HepG2 (cell line): ENCODE data around the gene NKX1-1. TPM values are rescaled to one million over a fixed set of nuclear protein-coding genes. Genes with fewer than 3 reads are reported as not detected.
A peak's percentile ranks its signal among the peaks of the same experiment; 100 is the strongest.

ENCODE experiments used
- ETV6 ChIP-seq: sonication (generic); formaldehyde crosslinking; conservative IDR thresholded peaks from 2 replicates; pipeline ENCODE4 v1.4.0; 2020; ENCODE audit warnings: missing genetic modification reagents
- KDM4B ChIP-seq: sonication (generic); formaldehyde crosslinking; IDR thresholded peaks from 2 replicates; pipeline ENCODE4 v1.4.0; 2020; ENCODE audit warnings: missing genetic modification reagents
- NFE2 ChIP-seq: sonication (generic); formaldehyde crosslinking; IDR thresholded peaks from 2 replicates; pipeline ENCODE4 v1.4.0; 2020; ENCODE audit warnings: missing genetic modification reagents
- NFKB2 ChIP-seq: sonication (generic); formaldehyde crosslinking; IDR thresholded peaks from 2 replicates; pipeline ENCODE4 v1.4.0; 2020; ENCODE audit warnings: missing genetic modification reagents, borderline replicate concordance
- NPAS2 ChIP-seq: sonication (generic); formaldehyde crosslinking; IDR thresholded peaks from 2 replicates; pipeline ENCODE4 v1.8.0; 2022; ENCODE audit warnings: mild to moderate bottlenecking, missing genetic modification reagents, borderline replicate concordance
- RARG ChIP-seq: sonication (generic); formaldehyde crosslinking; IDR thresholded peaks from 2 replicates; pipeline ENCODE4 v1.4.0; 2020; ENCODE audit warnings: low read depth, mild to moderate bottlenecking, missing genetic modification reagents
- RBM39 ChIP-seq: fragments of 200-400 bp; formaldehyde crosslinking; IDR thresholded peaks from one replicate; pipeline ENCODE4 v1.6.1; 2018; ENCODE audit warnings: antibody characterized with exemption, mild to moderate bottlenecking, low read depth, low read length; ENCODE audit not compliant: poor library complexity, severe bottlenecking
- SIX1 ChIP-seq: sonication (generic); formaldehyde crosslinking; IDR thresholded peaks from 2 replicates; pipeline ENCODE4 v1.4.0; 2020; ENCODE audit warnings: missing genetic modification reagents, borderline replicate concordance
- TOPORS ChIP-seq: sonication (generic); formaldehyde crosslinking; IDR thresholded peaks from 2 replicates; pipeline ENCODE4 v1.8.0; 2023; ENCODE audit warnings: mild to moderate bottlenecking, missing genetic modification reagents
- ZBTB20 ChIP-seq: sonication (generic); formaldehyde crosslinking; IDR thresholded peaks from 2 replicates; pipeline ENCODE4 v1.8.1; 2023; ENCODE audit warnings: missing genetic modification reagents, low read depth, mild to moderate bottlenecking, borderline replicate concordance
- ZBTB38 ChIP-seq: sonication (generic); formaldehyde crosslinking; IDR thresholded peaks from 2 replicates; pipeline ENCODE4 v1.5.1; 2020; ENCODE audit warnings: mild to moderate bottlenecking, missing genetic modification reagents
- ZC3H13 ChIP-seq: sonication (generic); formaldehyde crosslinking; IDR thresholded peaks from 2 replicates; pipeline ENCODE4 v1.8.1; 2023; ENCODE audit warnings: mild to moderate bottlenecking, missing genetic modification reagents, moderate library complexity
- ZNF354B ChIP-seq: sonication (generic); formaldehyde crosslinking; IDR thresholded peaks from 2 replicates; pipeline ENCODE4 v1.8.0; 2022; ENCODE audit warnings: mild to moderate bottlenecking, missing genetic modification reagents
- ZNF451 ChIP-seq: sonication (generic); formaldehyde crosslinking; IDR thresholded peaks from 2 replicates; pipeline ENCODE4 v1.5.0; 2020; ENCODE audit warnings: mild to moderate bottlenecking, missing genetic modification reagents
- ZNF501 ChIP-seq: sonication (generic); formaldehyde crosslinking; IDR thresholded peaks from 2 replicates; pipeline ENCODE4 v1.5.1; 2020; ENCODE audit warnings: mild to moderate bottlenecking, moderate library complexity, missing genetic modification reagents
- polyA plus RNA-seq, 8 experiments: library from polyadenylated mRNA; depleted of rRNA in 3 of 8; stranded (reverse) in 7 of 8; unstranded in 1 of 8; fragments of >200 nt; fragmentation: Illumina TruSeq in 4 of 8; extraction: Trizol in 4 of 8; gene quantifications; 2 replicates each; pipeline versions ENCODE4 v1.2.1 to v1.2.3, GENCODE V29; 2011 to 2016; ENCODE audit warnings: low read depth in 4 of 8, missing spikeins in 1 of 8, mixed read lengths in 1 of 8; ENCODE audit not compliant: insufficient read depth in 1 of 8
- total RNA-seq, 5 experiments: library from RNA; depleted of rRNA; stranded (reverse); fragments of >200 nt; fragmentation: Illumina TruSeq; extraction: Trizol; gene quantifications; 2 replicates each; pipeline ENCODE4 v1.2.3, GENCODE V29; 2016; ENCODE audit warnings: low read depth in 1 of 5
- TF ChIP-seq, protein P1 (sequence below): sonication (generic); formaldehyde crosslinking; IDR thresholded peaks from 2 replicates; pipeline ENCODE4 v1.8.1; 2023; ENCODE audit warnings: mild to moderate bottlenecking, missing genetic modification reagents
- TF ChIP-seq, protein P2 (sequence below): sonication (generic); formaldehyde crosslinking; IDR thresholded peaks from 2 replicates; pipeline ENCODE4 v1.5.0; 2020; ENCODE audit warnings: mild to moderate bottlenecking, missing genetic modification reagents
- TF ChIP-seq, protein P3 (sequence below): sonication (generic); formaldehyde crosslinking; IDR thresholded peaks from 2 replicates; pipeline ENCODE4 v1.8.0; 2022; ENCODE audit warnings: missing genetic modification reagents, mild to moderate bottlenecking, moderate library complexity, borderline replicate concordance
- TF ChIP-seq, protein P4 (sequence below): sonication (generic); formaldehyde crosslinking; IDR thresholded peaks from 2 replicates; pipeline ENCODE4 v1.4.0; 2020; ENCODE audit warnings: mild to moderate bottlenecking, missing genetic modification reagents
- TF ChIP-seq, protein P5 (sequence below): IDR thresholded peaks from 2 replicates; pipeline ENCODE4 v1.6.1; 2016; ENCODE audit warnings: control low read depth

NKX1-1 gene
- total and polyA plus RNA-seq, 2 of the 13 experiments (the other 11 are each of a cell fraction or from before 2014, with no cell fraction given), result not detected

DNA sequence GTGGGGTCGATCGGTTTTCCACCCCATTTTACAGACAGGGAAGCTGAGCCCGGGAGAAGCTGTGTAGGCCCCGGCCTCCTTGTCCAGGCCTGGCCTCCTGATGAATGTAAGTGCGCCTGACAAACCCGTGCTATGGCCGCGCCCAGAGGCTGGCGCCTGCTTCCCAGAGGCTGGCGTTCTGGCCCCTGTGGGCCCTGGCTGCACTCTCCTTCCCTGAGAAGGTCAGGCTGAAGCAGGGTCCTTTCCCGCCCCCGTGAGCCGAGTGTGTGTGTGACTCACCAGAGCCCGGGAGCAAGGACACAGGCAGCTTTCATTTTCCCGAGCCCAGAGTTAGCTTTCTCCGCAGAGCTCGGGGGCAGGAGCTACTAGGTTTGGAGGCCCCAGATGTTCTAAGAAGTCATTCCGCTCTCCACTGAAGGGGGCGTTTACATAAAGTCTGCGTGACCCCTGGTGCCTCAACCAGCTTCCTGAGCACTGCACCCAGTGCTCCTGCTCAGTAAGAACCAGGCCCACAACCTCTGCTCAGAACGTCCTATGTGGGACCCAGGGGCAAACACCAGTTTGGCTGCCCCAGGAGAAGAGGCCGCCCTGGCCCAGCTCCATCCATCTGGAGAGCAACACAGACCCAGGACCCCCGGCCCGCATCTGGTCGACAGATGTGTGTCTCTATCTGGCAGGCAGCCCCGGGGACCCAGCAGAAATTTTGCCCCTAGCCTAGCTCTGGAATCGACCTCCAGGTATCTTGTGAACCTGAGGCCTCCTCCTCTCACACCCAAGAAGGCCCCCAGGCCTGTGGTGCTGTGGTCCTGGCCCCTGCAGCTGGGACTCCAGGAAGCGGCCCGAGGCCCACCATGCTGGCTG is 45.6 kb downstream of the NKX1-1 start (continued):
- TF ChIP-seq, protein P1, sequence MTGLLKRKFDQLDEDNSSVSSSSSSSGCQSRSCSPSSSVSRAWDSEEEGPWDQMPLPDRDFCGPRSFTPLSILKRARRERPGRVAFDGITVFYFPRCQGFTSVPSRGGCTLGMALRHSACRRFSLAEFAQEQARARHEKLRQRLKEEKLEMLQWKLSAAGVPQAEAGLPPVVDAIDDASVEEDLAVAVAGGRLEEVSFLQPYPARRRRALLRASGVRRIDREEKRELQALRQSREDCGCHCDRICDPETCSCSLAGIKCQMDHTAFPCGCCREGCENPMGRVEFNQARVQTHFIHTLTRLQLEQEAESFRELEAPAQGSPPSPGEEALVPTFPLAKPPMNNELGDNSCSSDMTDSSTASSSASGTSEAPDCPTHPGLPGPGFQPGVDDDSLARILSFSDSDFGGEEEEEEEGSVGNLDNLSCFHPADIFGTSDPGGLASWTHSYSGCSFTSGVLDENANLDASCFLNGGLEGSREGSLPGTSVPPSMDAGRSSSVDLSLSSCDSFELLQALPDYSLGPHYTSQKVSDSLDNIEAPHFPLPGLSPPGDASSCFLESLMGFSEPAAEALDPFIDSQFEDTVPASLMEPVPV (CRISPR knock-in tag), result no peak
- TF ChIP-seq ETV6 (CRISPR knock-in tag) (no peak), NFKB2 (CRISPR knock-in tag) (no peak), ZC3H13 (no peak), ZNF354B (no peak), ZBTB20 (no peak), RBM39 (no peak), NFE2 (CRISPR knock-in tag) (no peak), NPAS2 (CRISPR knock-in tag) (no peak), TOPORS (no peak), ZNF451 (no peak), RARG (CRISPR knock-in tag) (no peak), ZNF501 (CRISPR knock-in tag) (0 out of 2 replicates have a peak, but pooled peaks have one; percentile 21), KDM4B (CRISPR knock-in tag) (no peak), SIX1 (CRISPR knock-in tag) (no peak), ZBTB38 (CRISPR knock-in tag) (peak; percentile 85)
- TF ChIP-seq, protein P2, sequence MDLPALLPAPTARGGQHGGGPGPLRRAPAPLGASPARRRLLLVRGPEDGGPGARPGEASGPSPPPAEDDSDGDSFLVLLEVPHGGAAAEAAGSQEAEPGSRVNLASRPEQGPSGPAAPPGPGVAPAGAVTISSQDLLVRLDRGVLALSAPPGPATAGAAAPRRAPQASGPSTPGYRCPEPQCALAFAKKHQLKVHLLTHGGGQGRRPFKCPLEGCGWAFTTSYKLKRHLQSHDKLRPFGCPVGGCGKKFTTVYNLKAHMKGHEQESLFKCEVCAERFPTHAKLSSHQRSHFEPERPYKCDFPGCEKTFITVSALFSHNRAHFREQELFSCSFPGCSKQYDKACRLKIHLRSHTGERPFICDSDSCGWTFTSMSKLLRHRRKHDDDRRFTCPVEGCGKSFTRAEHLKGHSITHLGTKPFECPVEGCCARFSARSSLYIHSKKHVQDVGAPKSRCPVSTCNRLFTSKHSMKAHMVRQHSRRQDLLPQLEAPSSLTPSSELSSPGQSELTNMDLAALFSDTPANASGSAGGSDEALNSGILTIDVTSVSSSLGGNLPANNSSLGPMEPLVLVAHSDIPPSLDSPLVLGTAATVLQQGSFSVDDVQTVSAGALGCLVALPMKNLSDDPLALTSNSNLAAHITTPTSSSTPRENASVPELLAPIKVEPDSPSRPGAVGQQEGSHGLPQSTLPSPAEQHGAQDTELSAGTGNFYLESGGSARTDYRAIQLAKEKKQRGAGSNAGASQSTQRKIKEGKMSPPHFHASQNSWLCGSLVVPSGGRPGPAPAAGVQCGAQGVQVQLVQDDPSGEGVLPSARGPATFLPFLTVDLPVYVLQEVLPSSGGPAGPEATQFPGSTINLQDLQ (CRISPR knock-in tag), result no peak
- TF ChIP-seq, protein P3, sequence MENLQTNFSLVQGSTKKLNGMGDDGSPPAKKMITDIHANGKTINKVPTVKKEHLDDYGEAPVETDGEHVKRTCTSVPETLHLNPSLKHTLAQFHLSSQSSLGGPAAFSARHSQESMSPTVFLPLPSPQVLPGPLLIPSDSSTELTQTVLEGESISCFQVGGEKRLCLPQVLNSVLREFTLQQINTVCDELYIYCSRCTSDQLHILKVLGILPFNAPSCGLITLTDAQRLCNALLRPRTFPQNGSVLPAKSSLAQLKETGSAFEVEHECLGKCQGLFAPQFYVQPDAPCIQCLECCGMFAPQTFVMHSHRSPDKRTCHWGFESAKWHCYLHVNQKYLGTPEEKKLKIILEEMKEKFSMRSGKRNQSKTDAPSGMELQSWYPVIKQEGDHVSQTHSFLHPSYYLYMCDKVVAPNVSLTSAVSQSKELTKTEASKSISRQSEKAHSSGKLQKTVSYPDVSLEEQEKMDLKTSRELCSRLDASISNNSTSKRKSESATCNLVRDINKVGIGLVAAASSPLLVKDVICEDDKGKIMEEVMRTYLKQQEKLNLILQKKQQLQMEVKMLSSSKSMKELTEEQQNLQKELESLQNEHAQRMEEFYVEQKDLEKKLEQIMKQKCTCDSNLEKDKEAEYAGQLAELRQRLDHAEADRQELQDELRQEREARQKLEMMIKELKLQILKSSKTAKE (CRISPR knock-in tag), result no peak
- TF ChIP-seq, protein P4, sequence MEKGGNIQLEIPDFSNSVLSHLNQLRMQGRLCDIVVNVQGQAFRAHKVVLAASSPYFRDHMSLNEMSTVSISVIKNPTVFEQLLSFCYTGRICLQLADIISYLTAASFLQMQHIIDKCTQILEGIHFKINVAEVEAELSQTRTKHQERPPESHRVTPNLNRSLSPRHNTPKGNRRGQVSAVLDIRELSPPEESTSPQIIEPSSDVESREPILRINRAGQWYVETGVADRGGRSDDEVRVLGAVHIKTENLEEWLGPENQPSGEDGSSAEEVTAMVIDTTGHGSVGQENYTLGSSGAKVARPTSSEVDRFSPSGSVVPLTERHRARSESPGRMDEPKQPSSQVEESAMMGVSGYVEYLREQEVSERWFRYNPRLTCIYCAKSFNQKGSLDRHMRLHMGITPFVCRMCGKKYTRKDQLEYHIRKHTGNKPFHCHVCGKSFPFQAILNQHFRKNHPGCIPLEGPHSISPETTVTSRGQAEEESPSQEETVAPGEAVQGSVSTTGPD, result no peak
- TF ChIP-seq, protein P5, sequence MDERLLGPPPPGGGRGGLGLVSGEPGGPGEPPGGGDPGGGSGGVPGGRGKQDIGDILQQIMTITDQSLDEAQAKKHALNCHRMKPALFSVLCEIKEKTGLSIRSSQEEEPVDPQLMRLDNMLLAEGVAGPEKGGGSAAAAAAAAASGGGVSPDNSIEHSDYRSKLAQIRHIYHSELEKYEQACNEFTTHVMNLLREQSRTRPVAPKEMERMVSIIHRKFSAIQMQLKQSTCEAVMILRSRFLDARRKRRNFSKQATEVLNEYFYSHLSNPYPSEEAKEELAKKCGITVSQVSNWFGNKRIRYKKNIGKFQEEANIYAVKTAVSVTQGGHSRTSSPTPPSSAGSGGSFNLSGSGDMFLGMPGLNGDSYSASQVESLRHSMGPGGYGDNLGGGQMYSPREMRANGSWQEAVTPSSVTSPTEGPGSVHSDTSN (CRISPR knock-in tag), result no peak
